Endothelial cell of hepatic sinusoid (primary cell): Measurements from ENCODE around the gene EPM2A.

ENCODE experiments used
- in situ Hi-C: cut with HindIII; loops from 2 replicates; pipeline ENCODE4 v1.10.0; 2017; ENCODE audit warnings: low sequenced_read_pairs

EPM2A gene

DNA sequence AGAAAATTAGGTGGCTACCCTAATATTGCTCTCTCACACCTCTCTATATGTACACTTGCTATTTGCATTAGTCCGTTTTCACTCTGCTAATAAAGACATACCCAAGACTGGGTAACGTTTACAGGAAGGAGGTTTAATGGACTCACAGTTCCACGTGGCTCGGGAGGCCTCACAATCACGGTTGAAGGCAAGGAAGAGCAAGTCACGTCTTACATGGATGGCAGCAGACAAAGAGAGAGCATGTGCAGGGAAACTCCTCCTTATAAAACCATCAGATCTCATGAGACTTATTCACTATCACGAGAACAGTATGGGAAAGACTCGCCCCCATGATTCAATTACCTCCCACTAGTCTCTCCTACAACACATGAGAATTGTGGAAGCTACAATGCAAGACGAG is 53.4 kb downstream of the EPM2A start:
- in situ Hi-C loops: no loop called here

DNA sequence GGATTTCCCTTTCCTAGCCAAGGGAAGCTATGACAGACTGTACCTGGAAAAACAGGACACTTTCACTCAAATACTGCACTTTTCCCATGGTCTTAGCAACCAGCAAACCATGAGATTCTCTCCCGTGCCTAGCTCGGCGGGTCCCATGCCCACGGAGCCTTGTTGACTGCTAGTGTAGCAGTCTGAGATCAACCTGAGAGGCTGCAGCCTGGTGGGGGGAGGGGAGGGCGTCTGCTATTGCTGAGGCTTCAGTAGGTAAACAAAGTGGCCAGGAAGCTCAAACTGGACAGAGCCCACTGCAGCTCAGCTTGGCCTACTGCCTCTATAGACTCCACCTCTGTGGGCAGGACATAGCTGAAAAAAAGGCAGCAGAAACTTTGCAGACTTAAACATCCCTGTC is 61.8 kb downstream of the EPM2A start:
- in situ Hi-C loops: no loop called here

DNA sequence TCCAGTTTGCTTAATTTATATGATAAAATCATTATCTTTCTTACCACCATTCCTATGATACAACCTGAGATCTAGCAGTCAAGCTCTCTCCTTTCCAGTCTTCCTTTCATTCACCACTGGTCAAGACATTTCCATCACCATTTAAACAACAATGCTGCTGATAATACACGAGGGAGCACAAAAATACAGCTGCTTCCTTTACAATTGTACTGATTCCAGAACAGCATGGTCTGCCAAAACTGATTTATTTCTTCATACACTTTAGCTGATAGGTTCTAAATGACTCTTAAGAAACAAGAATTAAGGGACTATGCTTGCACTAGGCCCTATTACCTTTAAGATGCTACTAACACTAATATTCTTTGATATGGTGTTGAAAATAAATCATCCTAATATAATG is 65.0 kb downstream of the EPM2A start:
- in situ Hi-C loops: no loop called here

DNA sequence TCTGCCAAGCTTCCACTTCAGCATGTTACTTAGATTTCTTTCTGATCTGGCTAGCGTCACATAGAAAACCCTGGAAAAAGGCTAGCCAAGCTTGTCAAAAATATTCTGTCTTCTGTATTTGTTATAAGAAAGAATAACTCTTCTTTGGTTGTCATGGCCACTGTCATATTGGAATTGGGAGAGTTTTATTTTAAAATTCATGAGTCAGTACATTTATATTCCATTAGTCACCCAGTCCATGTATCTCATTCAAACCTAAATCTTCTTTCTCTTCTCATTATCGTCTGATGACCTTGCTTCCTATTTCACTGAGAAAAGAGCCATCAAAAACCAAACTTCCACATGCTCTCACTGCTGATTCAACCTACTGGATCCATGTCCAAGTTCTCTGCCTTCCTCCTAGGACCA is 65.7 kb downstream of the EPM2A start:
- in situ Hi-C loops: no loop called here

GRCh38 chr6:145668844-145669243 is 66.5 kb downstream of the EPM2A start:
- in situ Hi-C loops: no loop called here

GRCh38 chr6:145660676-145661075 is 74.6 kb downstream of the EPM2A start:
- in situ Hi-C loops: no loop called here

- in situ Hi-C loops: no loop called here
Measured at GRCh38 chr6:145656128-145656527, 79.2 kb downstream of the EPM2A start.

DNA sequence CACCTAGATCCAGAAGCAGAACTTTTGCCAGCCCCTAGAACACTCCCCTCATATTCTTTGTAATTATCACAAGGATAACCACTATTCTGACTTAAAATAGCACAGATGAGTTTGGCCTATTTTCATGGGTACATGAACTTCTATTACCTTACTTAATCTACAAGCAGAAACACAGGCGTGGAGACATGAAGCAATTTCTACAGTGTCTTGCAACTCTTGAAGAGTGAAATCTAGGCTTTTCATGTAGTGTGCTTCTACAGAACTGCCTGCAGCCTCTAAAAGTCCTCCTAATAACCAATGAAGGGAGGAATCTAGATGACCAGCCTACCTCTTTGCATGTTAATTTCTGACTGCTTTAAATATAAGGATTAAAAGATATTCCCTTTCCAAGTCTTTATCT is 82.7 kb downstream of the EPM2A start:
- in situ Hi-C loops: no loop called here

- in situ Hi-C loops: no loop called here
Measured at GRCh38 chr6:145651988-145652387, 83.3 kb downstream of the EPM2A start.

GRCh38 chr6:145648149-145648548 is 87.2 kb downstream of the EPM2A start:
- in situ Hi-C loops: no loop called here

DNA sequence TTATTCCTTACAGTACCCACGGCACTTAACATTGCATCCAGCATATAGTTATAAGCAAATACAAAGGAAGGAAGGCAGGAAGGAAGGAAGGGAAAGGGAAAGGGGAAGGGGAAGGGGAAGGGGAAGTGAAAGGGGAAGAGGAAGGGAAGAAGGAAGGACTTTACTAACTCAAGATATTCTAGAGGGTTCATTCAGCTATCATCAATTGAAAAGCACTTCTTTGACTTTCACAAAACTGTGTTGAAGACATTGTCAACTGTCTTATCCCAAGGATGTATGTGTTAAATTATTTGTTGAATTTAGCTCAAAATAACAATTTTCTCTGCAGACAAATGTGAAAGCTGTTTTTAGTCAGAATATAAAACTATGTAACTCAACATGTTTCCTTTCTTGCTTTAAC is 87.7 kb downstream of the EPM2A start:
- in situ Hi-C loops: no loop called here

- in situ Hi-C loops: no loop called here
Measured at GRCh38 chr6:145643760-145644159, 91.6 kb downstream of the EPM2A start.

GRCh38 chr6:145633981-145634627 is 101.2 kb downstream of the EPM2A start:
- in situ Hi-C loops: no loop called here

DNA sequence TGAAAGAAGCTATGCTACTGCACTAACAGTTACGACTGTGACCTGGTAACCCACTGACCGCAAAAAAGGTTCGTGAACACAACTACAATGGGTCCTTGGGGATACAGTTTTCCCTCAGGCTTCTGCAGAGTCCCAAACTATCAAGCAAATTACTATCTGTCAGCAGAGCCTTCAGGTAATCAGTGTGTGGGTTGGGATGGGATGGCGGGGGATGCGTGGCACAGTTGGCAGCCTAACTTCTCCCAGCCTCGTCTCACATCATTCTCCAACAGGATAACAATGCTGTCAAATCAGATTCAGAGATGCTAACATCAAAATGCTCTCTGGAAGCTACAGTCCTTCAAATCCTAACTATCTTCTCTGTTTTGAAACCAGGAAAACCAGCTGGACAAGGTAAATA is 102.3 kb downstream of the EPM2A start:
- in situ Hi-C loops: no loop called here

GRCh38 chr6:145631374-145631773 is 103.9 kb downstream of the EPM2A start:
- in situ Hi-C loops: no loop called here

DNA sequence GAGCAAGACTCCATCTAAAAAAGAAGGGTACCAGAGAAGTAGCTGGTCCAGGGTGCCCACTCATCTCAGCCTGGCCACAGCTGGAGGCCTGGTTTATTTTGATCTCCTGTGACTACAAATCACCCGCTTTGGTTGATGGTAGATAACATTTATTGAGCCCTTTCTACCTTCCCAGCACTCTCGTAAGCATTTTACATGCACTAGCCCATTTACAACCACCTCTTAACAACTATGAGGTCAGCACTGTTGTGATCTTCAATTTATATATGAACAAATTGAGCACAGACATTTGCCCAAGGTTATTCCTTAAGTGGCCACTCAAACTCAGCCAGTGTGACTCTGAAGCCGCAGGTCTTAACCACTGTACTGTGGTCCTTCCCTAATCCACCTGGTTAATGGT is 104.7 kb downstream of the EPM2A start:
- in situ Hi-C loops: no loop called here

DNA sequence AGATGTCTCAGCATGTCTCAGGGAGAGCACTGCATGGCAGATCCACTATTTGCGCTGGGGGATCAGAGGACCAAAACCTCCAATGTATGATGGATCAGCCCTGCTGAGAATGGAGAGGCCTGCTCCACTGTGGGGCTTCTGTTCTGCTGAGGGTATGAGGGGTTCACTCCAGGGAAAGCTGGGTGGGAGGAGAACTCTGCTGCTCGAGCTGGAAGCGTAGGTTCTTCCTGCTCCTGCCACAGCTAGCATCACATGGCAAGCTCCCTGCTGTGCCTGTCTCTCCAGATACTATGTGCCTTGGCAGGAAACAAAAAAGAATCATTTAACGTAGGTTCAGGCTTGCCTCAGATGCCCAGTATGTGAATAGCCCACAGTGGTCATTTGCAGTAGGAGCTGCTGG is 105.8 kb downstream of the EPM2A start:
- in situ Hi-C loops: no loop called here

DNA sequence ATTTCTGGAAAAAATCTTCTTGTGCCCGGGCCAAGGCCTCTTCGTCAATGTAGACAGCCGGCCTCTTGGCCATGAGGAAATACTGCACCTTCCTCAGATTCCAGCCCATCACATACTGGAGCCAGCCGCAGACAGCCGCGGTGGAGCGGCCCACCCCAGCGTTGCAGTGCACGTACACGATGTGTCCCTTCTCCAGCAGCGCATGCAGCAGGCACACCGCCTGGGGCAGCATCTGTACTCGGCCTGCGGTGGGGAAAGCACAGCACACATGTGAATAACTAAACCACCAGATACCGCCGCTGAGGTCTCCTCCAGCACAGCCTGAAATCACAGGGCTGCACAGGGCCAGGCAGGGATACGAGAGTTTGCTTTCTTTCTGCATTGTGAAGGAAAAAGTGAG is 107.9 kb downstream of the EPM2A start:
- in situ Hi-C loops: no loop called here

DNA sequence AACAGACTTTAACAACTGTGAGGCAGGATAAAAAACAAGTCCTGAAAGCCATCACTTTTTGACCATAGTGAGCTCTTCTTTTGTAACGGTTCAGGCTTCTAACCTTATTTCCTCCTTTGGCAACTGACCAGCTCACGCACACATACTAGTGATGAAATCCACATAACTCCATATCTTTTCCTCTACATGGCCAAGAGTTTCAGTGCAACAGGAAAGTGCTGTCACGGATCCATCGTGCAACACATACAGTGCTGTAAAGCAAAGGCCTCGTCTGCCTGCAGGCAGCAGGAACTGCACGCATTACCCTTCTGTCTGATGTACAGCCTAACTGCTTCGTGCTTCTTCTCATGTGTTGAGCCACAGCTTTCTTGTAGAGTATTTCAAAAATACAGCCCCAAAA is 108.5 kb downstream of the EPM2A start:
- in situ Hi-C loops: no loop called here

DNA sequence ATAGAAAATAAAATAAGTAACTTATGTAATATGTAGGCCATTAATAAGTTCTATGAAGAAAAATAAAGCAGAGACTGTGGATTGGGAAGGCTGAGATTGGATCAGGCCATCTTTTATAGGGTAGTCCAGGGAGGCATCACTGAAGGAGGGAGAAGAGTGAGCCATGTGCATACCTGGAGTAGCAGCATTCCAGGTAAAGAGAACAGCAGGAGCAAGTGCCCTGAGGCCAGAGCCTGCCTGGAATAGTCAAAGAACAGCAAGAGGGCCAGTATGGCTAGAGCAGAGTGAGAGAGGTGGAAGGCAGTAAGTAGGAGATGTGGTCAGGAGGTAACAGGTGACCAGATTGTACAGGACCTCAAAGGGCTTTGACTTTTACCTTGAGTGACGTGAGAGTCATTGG is 112.1 kb downstream of the EPM2A start:
- in situ Hi-C loops: no loop called here

GRCh38 chr6:145621776-145622175 is 113.5 kb downstream of the EPM2A start:
- in situ Hi-C loops: no loop called here

GRCh38 chr6:145620088-145620487 is 115.2 kb downstream of the EPM2A start:
- in situ Hi-C loops: no loop called here

DNA sequence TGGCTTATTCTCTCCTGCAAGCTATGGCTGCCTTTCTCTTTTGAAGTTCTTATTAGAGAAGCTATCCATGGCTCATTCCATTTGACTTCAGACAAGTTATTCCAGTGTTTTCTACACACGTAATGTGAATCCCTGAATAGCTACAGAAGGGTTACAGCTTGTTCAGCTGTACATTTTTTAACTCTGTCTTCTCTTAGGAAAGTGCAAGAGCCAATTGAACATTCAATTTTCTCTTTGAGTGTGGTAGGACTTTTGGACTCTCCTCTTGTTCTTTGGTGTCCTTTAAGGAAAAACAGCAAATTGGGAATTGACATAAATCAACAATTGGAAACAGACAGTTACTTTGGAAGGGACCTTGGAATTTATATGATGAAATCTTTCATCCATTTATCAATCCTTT is 125.8 kb downstream of the EPM2A start:
- in situ Hi-C loops: no loop called here
